NCI-H2107 treated with DMSO at 0.1 percent for 48 hours (cell line): ENCODE data around the gene ZPLD1.

ENCODE experiments used
- DNase-seq: peaks from one replicate; lab custom pipeline; 2025; ENCODE audit not compliant: unreplicated experiment; lab: John Stamatoyannopoulos, UW

Gene ZPLD1

DNA sequence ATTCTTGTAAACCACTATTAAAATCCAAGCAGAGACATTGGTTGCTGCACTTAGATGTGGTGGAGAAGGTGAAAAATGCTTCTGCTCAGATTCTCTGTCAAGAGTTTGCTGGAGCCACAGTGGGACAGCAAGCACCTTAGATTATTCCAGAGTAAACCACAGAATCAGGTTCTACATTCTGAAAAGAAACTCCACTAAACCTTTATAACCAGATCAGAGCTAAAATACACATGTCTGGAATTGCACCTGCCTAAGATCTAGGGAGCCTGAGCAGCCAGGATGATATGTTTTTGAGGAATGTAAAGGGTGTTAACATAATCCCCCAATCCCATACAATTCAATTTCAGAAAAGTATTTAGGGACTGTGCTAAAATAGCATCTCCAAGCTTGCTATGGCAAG, at the start of gene ZPLD1:
TSS of gene ZPLD1 (plus strand) at position 301 of the 400 bp plus-strand sequence. CDS start 3,473 bp downstream, outside the sequence.
- no peak for DNase-seq

DNA sequence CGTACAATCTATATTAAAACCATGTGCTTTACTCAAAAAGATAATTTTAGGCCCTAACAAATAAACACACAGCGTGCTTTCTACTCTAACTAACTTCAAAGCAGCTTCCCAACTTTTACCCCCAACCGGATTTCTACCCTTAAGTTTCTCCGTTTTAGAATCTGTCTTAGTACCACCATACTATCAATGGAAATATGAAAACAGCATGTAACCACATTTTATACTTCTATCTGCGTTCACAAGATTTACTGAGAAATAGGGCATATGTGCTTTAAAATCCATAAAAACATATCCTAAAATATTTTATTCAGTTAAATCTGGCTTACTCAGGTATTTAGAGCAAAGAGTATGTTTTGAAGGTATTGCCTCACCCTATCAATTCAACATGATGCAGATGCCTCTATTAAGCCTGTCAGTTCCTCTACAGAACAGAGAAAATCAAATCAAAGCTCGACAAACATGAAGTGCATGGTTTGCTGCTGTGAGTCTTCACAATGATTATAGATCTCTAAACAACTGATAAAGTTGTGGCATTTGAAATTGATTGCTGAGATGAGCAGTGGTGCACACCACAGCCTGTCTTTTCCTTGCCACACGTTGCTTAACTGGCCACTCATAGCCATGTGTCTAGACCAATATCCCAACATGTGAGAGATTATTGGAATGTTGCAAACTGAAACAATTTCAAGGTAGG, 44.5 kb upstream of the ZPLD1 start:
- DNase-seq, result no peak

- no peak for DNase-seq
Observed at GRCh38 chr3:102390916-102391315, 43.9 kb upstream of the ZPLD1 start.

GRCh38 chr3:102391491-102391890, 43.3 kb upstream of the ZPLD1 start:
- DNase-seq, result no peak

- no peak for DNase-seq
Observed at GRCh38 chr3:102394517-102394916, 40.3 kb upstream of the ZPLD1 start.

DNA sequence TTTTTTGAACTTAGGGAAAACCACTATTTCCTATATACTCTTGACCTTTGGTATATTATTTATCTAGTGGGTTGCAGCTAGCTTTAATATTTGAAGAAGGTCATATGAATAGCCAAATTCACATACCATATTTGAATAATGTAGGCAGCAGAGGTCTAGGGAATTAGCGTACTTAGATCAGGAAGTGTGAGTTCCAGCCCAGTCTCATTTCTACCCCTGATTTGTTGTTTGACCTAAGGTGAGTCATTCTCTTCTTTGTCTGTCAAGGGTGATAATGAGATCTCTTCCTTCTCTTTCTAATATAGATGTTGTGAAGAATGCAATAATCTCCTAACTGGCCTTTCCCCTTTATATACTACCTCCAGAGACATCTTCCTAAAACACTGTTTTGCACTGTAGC, 36.6 kb upstream of the ZPLD1 start:
- DNase-seq, result no peak

GRCh38 chr3:102398666-102399065, 36.1 kb upstream of the ZPLD1 start:
- no peak for DNase-seq

GRCh38 chr3:102400142-102400541, 34.7 kb upstream of the ZPLD1 start:
- DNase-seq, result no peak

- DNase-seq, result no peak
Observed at GRCh38 chr3:102400766-102401165, 34.0 kb upstream of the ZPLD1 start.

- DNase-seq, result no peak
Observed at GRCh38 chr3:102410616-102411015, 24.2 kb upstream of the ZPLD1 start.

DNA sequence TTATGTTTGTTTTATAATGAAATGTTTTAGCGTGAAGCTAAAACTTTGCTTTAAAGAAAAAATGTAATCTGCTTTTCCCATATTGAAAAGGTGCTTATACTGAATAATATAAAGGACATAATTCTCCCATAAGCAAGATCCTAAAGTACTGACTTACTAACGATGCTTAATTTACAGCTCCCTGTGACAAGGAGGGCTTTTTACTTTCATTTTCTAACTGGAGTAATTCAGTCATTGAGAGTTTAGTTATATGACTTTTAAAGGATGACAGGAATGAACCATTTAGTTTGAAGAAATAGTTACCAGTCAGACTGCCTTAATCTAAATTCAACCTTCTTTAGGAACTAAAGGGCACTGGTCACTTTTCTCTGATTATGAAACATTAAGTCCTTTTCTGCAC, 19.3 kb upstream of the ZPLD1 start:
- DNase-seq, result no peak

- DNase-seq, result no peak
Observed at GRCh38 chr3:102419786-102420185, 15.0 kb upstream of the ZPLD1 start.

DNA sequence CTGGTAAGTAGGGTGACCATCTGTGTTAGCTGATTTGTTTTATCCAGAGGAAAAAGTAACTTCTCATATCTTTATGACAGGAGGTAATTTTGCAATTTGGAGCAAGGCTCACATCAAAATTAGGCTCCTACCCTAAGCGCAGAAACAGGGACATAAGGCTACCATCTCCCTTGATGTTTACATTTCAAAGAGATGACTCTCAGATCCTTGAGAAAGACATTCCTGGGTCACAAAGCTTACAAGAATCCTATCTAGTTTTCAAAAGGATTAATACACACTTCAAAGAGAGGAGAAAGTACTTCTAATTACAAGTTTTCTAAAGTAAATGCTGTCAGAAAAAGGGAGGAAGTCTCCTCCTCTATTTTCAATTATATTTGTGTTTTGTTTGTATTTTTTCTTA, 7.0 kb downstream of the ZPLD1 start:
- DNase-seq, result no peak

- no peak for DNase-seq
Observed at GRCh38 chr3:102443021-102443420, 8.2 kb downstream of the ZPLD1 start.

DNA sequence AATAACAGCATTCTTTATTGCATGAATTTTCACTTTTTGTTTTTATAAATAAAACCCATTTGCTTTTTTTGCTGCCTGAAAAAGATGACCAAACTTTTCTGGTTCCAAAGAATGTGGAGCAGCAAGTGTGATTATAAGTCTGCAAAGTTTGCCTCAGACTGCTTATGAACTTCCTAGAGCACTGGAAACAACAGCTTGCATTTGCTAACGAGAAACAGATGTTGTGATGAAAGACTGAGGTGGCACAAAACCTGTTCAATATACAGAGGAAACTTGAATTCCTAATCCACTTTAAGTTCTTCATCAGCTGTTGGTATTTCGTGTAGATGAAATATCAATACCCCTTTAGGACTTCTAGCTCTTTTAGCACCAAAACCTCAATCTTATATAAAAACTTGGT, 9.3 kb downstream of the ZPLD1 start:
- DNase-seq, result no peak

DNA sequence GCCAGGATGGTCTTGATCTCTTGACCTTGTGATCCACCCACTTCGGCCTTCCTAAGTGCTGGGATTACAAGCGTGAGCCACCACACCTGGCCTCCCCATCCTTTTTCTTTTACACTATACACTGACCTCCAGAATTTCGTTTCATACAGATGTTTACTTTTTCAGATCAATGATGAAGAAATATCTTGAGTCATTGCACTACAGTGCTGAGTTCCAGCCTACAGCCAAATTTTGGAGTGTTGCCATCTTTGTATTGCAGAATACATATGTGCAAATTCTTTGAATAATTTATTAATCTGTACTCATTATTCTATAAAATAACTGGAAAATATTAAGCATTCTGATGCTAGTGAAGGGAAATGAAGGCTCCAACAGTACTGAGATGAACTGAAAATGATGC, 12.5 kb downstream of the ZPLD1 start:
- DNase-seq, result no peak

DNA sequence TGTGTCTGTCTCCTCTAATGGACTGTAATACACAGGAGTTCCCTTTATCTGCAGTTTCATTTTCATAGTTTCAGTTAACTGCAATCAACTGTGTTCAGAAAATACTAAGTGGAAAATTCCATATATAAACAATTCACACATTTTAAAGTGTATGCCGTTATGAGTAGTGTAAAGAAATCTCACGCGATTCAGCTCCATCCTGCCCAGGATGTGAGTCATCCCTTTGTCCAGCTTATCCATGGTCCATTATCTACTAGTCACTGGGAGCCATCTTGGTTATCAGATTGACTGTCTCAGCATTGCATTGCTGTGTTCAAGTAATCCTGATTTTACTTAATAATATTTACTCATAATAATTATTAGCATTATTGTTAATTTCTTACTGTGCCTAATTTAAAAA, 14.5 kb downstream of the ZPLD1 start:
- DNase-seq, result no peak

DNA sequence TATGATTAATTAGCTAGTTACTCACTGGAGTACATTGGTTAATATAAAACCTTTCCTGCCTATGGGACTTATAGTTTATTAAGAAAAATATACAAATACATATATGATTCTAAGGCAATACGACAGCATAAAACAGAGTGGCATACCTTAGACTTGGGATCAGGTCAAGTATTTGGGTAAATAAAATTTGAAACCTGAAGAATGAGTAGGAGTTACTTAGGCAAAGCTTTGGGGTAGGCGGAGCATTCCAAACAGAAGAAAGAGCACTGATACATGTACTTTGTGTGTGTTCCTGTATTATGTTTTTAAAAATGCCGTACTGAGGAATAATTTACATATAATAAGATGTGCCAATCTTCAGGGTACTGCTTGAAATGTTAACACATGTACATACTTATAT, 15.1 kb downstream of the ZPLD1 start:
- DNase-seq, result no peak

GRCh38 chr3:102450976-102451375, 16.2 kb downstream of the ZPLD1 start:
- no peak for DNase-seq

- no peak for DNase-seq
Observed at GRCh38 chr3:102451543-102451942, 16.7 kb downstream of the ZPLD1 start.

- DNase-seq, result no peak
Observed at GRCh38 chr3:102454181-102454580, 19.4 kb downstream of the ZPLD1 start.

DNA sequence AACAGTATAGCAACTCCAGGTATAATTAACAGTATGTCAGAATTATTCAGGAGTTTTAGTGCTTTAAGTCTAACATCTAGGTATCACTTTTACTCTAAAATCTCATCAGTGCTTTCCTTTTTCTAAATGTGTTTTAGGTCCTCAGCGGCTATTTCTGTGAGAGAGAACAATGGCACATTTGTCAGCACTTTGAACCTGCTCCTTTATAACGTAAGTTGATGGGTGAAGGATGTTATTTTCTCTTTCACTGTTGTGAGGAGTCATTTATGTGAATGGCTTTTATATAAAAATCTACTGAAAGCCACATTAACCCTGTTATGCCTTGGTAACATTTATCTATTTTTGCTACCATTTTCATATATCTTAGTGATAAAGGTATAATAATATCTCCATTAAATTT, 22.8 kb downstream of the ZPLD1 start:
- no peak for DNase-seq

DNA sequence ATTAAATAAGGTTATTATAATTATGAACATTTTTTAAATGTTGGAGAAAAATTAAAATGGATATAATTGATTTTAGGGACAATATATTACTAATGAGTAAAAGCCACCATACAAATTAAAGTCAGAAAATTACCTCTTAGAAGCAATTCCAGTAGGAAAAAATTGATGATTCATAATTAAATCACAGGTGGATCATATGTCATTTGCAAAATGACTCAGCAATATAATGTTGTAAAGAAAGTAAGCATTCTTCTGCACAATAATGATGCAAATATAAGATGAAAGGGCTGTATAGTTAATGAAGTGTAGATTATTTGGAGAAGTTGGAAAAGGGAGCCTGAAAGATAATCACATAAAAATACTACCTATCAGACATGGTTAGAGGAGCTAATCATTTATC, 25.8 kb downstream of the ZPLD1 start:
- no peak for DNase-seq
